HG02678 (cell line): ENCODE data around the gene MRM3.
"Not testable (repeated sequence)": the region's sequence is repeated elsewhere in the genome, so short reads cannot be mapped to it uniquely, and the experiment has no call there.

ENCODE experiments used
- ATAC-seq: cut with Tn5 transposase; IDR thresholded peaks from one replicate; pipeline ENCODE4 v1.9.1; 2021; ENCODE audit warnings: mild to moderate bottlenecking, moderate library complexity; ENCODE audit not compliant: unreplicated experiment

Gene MRM3

GRCh38 chr17:781805-782731, at the start of gene MRM3, which contains the start of gene GLOD4:
MRM3 (plus strand) TSS chr17:782353; CDS start chr17:782379, 26 bp downstream.
GLOD4 (minus strand) TSS chr17:782280; CDS start chr17:782255, 25 bp downstream.
- ATAC-seq = peak; percentile 95

GRCh38 chr17:732902-733720, 49.0 kb upstream of the MRM3 start:
- ATAC-seq = peak; percentile 42

GRCh38 chr17:733743-734142, 48.4 kb upstream of the MRM3 start:
- ATAC-seq = no peak

GRCh38 chr17:737561-738113, 44.5 kb upstream of the MRM3 start:
- ATAC-seq = no peak

- ATAC-seq = peak; percentile 69
Observed at GRCh38 chr17:740240-741017, 41.7 kb upstream of the MRM3 start.

- ATAC-seq = no peak
Observed at GRCh38 chr17:742147-742793, 39.9 kb upstream of the MRM3 start.

- ATAC-seq = no peak
Observed at GRCh38 chr17:743139-743538, 39.0 kb upstream of the MRM3 start.

- no peak for ATAC-seq
Observed at GRCh38 chr17:744937-745336, 37.2 kb upstream of the MRM3 start.

- ATAC-seq = no peak
Observed at GRCh38 chr17:745406-745805, 36.7 kb upstream of the MRM3 start.

GRCh38 chr17:746181-746580, 36.0 kb upstream of the MRM3 start:
- ATAC-seq = no peak

GRCh38 chr17:746783-747629, 35.1 kb upstream of the MRM3 start:
- ATAC-seq = no peak

GRCh38 chr17:748604-749003, 33.5 kb upstream of the MRM3 start:
- ATAC-seq = not testable (repeated sequence)

- ATAC-seq = not testable (repeated sequence)
Observed at GRCh38 chr17:749359-749758, 32.8 kb upstream of the MRM3 start.

- ATAC-seq = no peak
Observed at GRCh38 chr17:750431-751037, 31.6 kb upstream of the MRM3 start.

- ATAC-seq = peak; percentile 29
Observed at GRCh38 chr17:751269-752001, 30.7 kb upstream of the MRM3 start.

- peak; percentile 85 for ATAC-seq
Observed at GRCh38 chr17:752002-752619, 30.0 kb upstream of the MRM3 start, which contains the start of gene GEMIN4. GEMIN4 (minus strand) TSS chr17:752264; CDS start chr17:752142, 122 bp downstream.

- peak; percentile 13 for ATAC-seq
Observed at GRCh38 chr17:752620-753219, 29.4 kb upstream of the MRM3 start.
